Measurements from ENCODE around the gene NCBP2L.

Gene NCBP2L

GRCh38 chrX:107777536-107777832, at the start of gene NCBP2L:
Gene NCBP2L (plus strand): TSS chrX:107777733. CDS start chrX:107794221, 16,488 bp downstream.
- H4K20me1 ChIP-seq, result peaks cover 16% of the 10 kb centered on the region; the same call in 1 of the 2 replicates
- H3K4me1 ChIP-seq, result peaks cover 9% of the 10 kb centered on the region
- H3K9ac ChIP-seq, result no peak within 1 kb of the TSS
- TF ChIP-seq Cebpa-rat (IDR thresholded peaks at IDR 0.05), result no peak
- H3K4me3 ChIP-seq, result peak within 1 kb of the TSS; percentile 65
- peaks cover 73% of the 10 kb centered on the region for H3K27me3 ChIP-seq
- H3K36me3 ChIP-seq, result no peaks in the 10 kb centered on the region
- peak within 1 kb of the TSS; percentile 91 for H3K4me2 ChIP-seq
- H3K27ac ChIP-seq, result no peak within 1 kb of the TSS
- H3K9me3 ChIP-seq, result no peaks in the 10 kb centered on the region

- H3K36me3 ChIP-seq, result no peaks in the 10 kb centered on the region
- no peaks in the 10 kb centered on the region; the same call in 1 of the 2 replicates for H4K20me1 ChIP-seq
- no peak overlapping the region for H3K4me3 ChIP-seq
- H3K4me1 ChIP-seq, result peaks cover 12% of the 10 kb centered on the region
- TF ChIP-seq Cebpa-rat (IDR thresholded peaks at IDR 0.05), result no peak
- no peak overlapping the region for H3K27ac ChIP-seq
- no peaks in the 10 kb centered on the region for H3K9me3 ChIP-seq
- H3K4me2 ChIP-seq, result no peak overlapping the region
- peaks cover 79% of the 10 kb centered on the region for H3K27me3 ChIP-seq
- H3K9ac ChIP-seq, result no peak overlapping the region
Observed at GRCh38 chrX:107728371-107729099, 49.0 kb upstream of the NCBP2L start.

- Histone ChIP-seq H3K4me1 (peaks cover 12% of the 10 kb centered on the region), H3K4me3 (no peak overlapping the region), H4K20me1 (no peaks in the 10 kb centered on the region; the same call in 1 of the 2 replicates), H3K27ac (no peak overlapping the region), H3K27me3 (peaks cover 77% of the 10 kb centered on the region), H3K4me2 (no peak overlapping the region), H3K36me3 (no peaks in the 10 kb centered on the region), H3K9me3 (no peaks in the 10 kb centered on the region), H3K9ac (no peak overlapping the region)
- TF ChIP-seq Cebpa-rat (IDR thresholded peaks at IDR 0.05), result no peak
Observed at GRCh38 chrX:107729558-107730297, 47.8 kb upstream of the NCBP2L start.

GRCh38 chrX:107730298-107730655, 47.3 kb upstream of the NCBP2L start:
- H3K36me3 ChIP-seq, result no peaks in the 10 kb centered on the region
- H3K4me1 ChIP-seq, result peaks cover 12% of the 10 kb centered on the region
- no peak overlapping the region for H3K27ac ChIP-seq
- H3K4me3 ChIP-seq, result no peak overlapping the region
- H3K4me2 ChIP-seq, result no peak overlapping the region
- no peak for TF ChIP-seq Cebpa-rat (IDR thresholded peaks at IDR 0.05)
- H3K9me3 ChIP-seq, result no peaks in the 10 kb centered on the region
- no peaks in the 10 kb centered on the region; the same call in 1 of the 2 replicates for H4K20me1 ChIP-seq
- peaks cover 77% of the 10 kb centered on the region for H3K27me3 ChIP-seq
- no peak overlapping the region for H3K9ac ChIP-seq

- Histone ChIP-seq H3K9ac (no peak overlapping the region), H3K4me1 (peaks cover 12% of the 10 kb centered on the region), H4K20me1 (no peaks in the 10 kb centered on the region; the same call in 1 of the 2 replicates), H3K27me3 (peaks cover 76% of the 10 kb centered on the region), H3K27ac (no peak overlapping the region), H3K36me3 (no peaks in the 10 kb centered on the region), H3K4me3 (no peak overlapping the region), H3K4me2 (no peak overlapping the region), H3K9me3 (no peaks in the 10 kb centered on the region)
- TF ChIP-seq Cebpa-rat (IDR thresholded peaks at IDR 0.05), result no peak
Observed at GRCh38 chrX:107730991-107731766, 46.4 kb upstream of the NCBP2L start.

GRCh38 chrX:107731831-107732502, 45.6 kb upstream of the NCBP2L start:
- Histone ChIP-seq H3K27ac (no peak overlapping the region), H3K9ac (no peak overlapping the region), H3K36me3 (no peaks in the 10 kb centered on the region), H3K9me3 (no peaks in the 10 kb centered on the region), H3K4me2 (peak overlapping the region; percentile 40; the same call in 1 of the 2 replicates), H3K27me3 (peaks cover 76% of the 10 kb centered on the region), H4K20me1 (no peaks in the 10 kb centered on the region; the same call in 1 of the 2 replicates), H3K4me1 (peaks cover 12% of the 10 kb centered on the region), H3K4me3 (no peak overlapping the region)
- no peak for TF ChIP-seq Cebpa-rat (IDR thresholded peaks at IDR 0.05)

GRCh38 chrX:107733686-107734085, 43.8 kb upstream of the NCBP2L start:
- no peak overlapping the region for H3K4me3 ChIP-seq
- H3K36me3 ChIP-seq, result no peaks in the 10 kb centered on the region
- no peak for TF ChIP-seq Cebpa-rat (IDR thresholded peaks at IDR 0.05)
- peaks cover 12% of the 10 kb centered on the region for H3K4me1 ChIP-seq
- no peaks in the 10 kb centered on the region; the same call in 1 of the 2 replicates for H4K20me1 ChIP-seq
- no peak overlapping the region for H3K4me2 ChIP-seq
- H3K27ac ChIP-seq, result no peak overlapping the region
- H3K9ac ChIP-seq, result no peak overlapping the region
- H3K9me3 ChIP-seq, result no peaks in the 10 kb centered on the region
- peaks cover 79% of the 10 kb centered on the region for H3K27me3 ChIP-seq

- peaks cover 76% of the 10 kb centered on the region for H3K27me3 ChIP-seq
- no peak for TF ChIP-seq Cebpa-rat (IDR thresholded peaks at IDR 0.05)
Observed at GRCh38 chrX:107734646-107735045, 42.9 kb upstream of the NCBP2L start.

GRCh38 chrX:107736781-107737531, 40.6 kb upstream of the NCBP2L start:
- H3K4me1 ChIP-seq, result peaks cover 17% of the 10 kb centered on the region
- H3K9ac ChIP-seq, result no peak overlapping the region
- no peak overlapping the region for H3K27ac ChIP-seq
- no peaks in the 10 kb centered on the region for H3K9me3 ChIP-seq
- H3K36me3 ChIP-seq, result no peaks in the 10 kb centered on the region
- H3K27me3 ChIP-seq, result peaks cover 84% of the 10 kb centered on the region
- no peak overlapping the region for H3K4me2 ChIP-seq
- TF ChIP-seq Cebpa-rat (IDR thresholded peaks at IDR 0.05), result no peak
- no peak overlapping the region for H3K4me3 ChIP-seq
- no peaks in the 10 kb centered on the region for H4K20me1 ChIP-seq

More at GRCh38 chrX:107734646-107735045, 42.9 kb upstream of the NCBP2L start:
- no peaks in the 10 kb centered on the region for H3K36me3 ChIP-seq
- H3K9ac ChIP-seq, result no peak overlapping the region
- H4K20me1 ChIP-seq, result no peaks in the 10 kb centered on the region
- no peak overlapping the region for H3K4me2 ChIP-seq
- peaks cover 12% of the 10 kb centered on the region for H3K4me1 ChIP-seq
- no peaks in the 10 kb centered on the region for H3K9me3 ChIP-seq
- no peak overlapping the region for H3K4me3 ChIP-seq
- H3K27ac ChIP-seq, result no peak overlapping the region

Data from BLaER1 (cell line).